ENCODE measurements around the gene ABCA2.

GRCh38 chr9:137051145-137051724 lies 23.2 kb upstream of the ABCA2 start:
- TF ChIP-seq CEBPB (tag; IDR thresholded peaks at IDR 0.05) (no peak), UBTF (IDR thresholded peaks at IDR 0.05; ENCODE audit: borderline replicate concordance in 1 of 2, low read depth in 2 of 2, low read length in 2 of 2) (no peak), FOSL1 (tag; conservative IDR thresholded peaks at IDR 0.05) (no peak), ELF4 (CRISPR knock-in tag; IDR thresholded peaks at IDR 0.05) (no peak), NR2F6 (CRISPR knock-in tag; IDR thresholded peaks at IDR 0.05) (no peak), ZNF239 (CRISPR knock-in tag; IDR thresholded peaks at IDR 0.05) (no peak)
